Kidney epithelial cell (primary cell): ENCODE results near the gene ATP23. TPM values are rescaled to one million over a fixed set of nuclear protein-coding genes. Genes with fewer than 3 reads are reported as not detected.

ENCODE experiments used
- DNase-seq: peaks from one replicate; pipeline ENCODE4 v3.0.0-alpha.2; 2010; ENCODE audit warnings: low read depth
- H3K27me3 ChIP-seq: 2 replicates; pipeline ENCODE4 v1.6.0; 2011; ENCODE audit warnings: low read length; ENCODE audit not compliant: control insufficient read depth, insufficient read depth
- H3K36me3 ChIP-seq: 2 replicates; pipeline ENCODE4 v1.5.1; 2011; ENCODE audit warnings: low read length; ENCODE audit not compliant: control insufficient read depth, insufficient read depth
- H3K4me3 ChIP-seq: 2 replicates; pipeline ENCODE4 v1.5.1; 2011; ENCODE audit warnings: low read depth, mild to moderate bottlenecking, control low read depth, low read length
- total RNA-seq: library from RNA; depleted of rRNA; stranded (reverse); fragments of >200 nt; gene quantifications from 2 replicates; pipeline ENCODE4 v1.2.3, GENCODE V29; 2015
- TF ChIP-seq, protein P1 (sequence below): IDR thresholded peaks from 2 replicates; pipeline ENCODE4 v1.5.1; 2011; ENCODE audit warnings: mild to moderate bottlenecking, moderate library complexity, low read length, control low read depth, inconsistent platforms; ENCODE audit not compliant: insufficient read depth, poor library complexity, severe bottlenecking

Gene ATP23
- total RNA-seq, 1 donor from 2014 or later: 8.0 TPM

DNA sequence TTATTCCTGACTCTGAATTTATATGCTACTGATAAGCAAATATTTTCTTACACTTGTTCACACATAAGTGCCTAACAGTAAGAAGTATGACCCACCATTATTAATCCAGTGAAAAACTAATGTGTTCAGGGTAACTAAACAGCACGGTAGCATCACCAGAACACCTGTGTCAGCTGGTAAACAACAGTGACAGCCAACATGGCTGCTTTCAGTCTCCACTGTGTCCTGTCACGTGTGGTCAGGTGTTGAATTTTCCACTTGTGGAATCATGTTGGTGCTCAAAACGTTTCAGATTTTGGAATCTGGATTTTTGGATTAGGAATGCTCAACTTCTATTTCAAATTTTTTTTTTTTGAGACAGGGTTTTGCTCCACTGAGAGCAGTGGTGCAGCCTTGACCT is 14.3 kb upstream of the ATP23 start:
- no peaks in the 10 kb centered on the region for H3K27me3 ChIP-seq
- H3K4me3 ChIP-seq: no peak overlapping the region
- TF ChIP-seq, protein P1, sequence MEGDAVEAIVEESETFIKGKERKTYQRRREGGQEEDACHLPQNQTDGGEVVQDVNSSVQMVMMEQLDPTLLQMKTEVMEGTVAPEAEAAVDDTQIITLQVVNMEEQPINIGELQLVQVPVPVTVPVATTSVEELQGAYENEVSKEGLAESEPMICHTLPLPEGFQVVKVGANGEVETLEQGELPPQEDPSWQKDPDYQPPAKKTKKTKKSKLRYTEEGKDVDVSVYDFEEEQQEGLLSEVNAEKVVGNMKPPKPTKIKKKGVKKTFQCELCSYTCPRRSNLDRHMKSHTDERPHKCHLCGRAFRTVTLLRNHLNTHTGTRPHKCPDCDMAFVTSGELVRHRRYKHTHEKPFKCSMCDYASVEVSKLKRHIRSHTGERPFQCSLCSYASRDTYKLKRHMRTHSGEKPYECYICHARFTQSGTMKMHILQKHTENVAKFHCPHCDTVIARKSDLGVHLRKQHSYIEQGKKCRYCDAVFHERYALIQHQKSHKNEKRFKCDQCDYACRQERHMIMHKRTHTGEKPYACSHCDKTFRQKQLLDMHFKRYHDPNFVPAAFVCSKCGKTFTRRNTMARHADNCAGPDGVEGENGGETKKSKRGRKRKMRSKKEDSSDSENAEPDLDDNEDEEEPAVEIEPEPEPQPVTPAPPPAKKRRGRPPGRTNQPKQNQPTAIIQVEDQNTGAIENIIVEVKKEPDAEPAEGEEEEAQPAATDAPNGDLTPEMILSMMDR: no peak
- H3K36me3 ChIP-seq: no peaks in the 10 kb centered on the region
- no peak for DNase-seq

DNA sequence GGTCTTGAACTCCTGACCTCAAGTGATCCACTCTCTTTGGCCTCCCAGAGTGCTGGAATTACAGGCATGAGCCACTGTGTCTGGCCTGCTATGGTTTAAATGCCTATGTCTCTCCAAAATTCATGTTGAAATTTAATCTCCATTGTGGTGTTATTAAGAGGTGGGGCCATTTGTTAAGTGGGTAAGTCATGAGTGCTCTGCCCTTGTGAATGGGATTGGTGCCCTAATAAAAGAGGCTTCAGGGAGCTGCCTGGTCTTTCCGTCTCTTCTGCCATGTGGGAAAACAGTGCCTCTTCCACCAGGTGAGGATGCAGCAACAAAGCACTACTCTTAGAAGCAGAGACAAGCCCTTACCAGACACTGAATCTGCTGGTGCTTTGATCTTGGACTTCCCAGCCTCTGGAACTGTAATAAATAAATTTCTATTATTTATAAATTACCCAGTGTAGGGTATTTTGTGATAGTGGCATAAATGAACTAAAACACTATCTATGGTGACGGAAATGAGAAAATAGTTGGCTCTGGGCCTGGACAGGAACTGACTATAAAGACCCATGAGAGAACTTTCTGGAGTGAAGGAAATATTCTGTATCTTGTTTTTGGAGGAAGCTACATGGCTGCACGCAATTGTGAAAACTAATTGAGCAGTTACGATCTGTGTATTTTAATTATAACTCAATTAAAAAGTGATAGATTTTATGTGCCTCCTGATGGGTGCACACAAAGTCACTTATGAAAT is 12.1 kb upstream of the ATP23 start:
- Histone ChIP-seq H3K4me3 (no peak overlapping the region), H3K36me3 (no peaks in the 10 kb centered on the region), H3K27me3 (no peaks in the 10 kb centered on the region)
- TF ChIP-seq, protein P1: no peak
- DNase-seq: no peak

DNA sequence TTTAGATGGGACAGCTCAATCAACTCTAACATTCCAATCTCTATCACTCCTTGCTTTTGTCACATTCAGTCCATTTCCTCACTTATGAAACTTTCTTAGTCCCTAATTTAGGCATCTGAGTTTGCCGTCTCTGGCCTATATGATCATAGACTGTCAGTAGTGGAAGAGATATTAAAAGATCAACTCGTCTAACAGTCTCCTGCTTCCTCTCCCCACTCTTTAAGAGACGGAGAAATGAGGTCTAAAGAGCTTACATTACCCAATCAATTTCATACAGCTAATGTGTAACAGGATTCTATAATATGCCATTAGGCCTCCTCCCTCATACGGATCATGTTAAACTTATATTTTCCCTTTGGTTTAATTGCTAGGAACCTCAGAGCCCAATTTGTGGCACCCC is 6.5 kb upstream of the ATP23 start:
- no peak overlapping the region for H3K4me3 ChIP-seq
- H3K27me3 ChIP-seq: no peaks in the 10 kb centered on the region
- DNase-seq: no peak
- TF ChIP-seq, protein P1: no peak
- no peaks in the 10 kb centered on the region for H3K36me3 ChIP-seq

DNA sequence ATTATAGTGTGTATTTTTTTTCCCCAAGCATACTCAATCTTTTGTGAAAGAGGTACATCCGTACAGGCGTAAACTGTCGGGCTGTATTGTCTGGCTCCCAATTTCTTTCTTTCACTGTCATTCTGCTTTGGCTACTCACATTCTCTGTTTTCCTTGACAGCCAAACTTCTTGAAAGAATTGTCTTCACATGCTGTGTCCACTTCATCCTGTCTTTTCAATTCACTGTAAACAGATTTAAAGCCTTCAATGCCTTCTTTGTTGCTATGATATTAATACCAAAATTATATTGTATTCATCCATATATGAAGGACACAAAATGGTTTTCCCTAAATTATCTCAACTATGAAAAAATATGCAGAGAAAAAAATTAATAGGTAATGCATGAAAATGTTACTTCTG is 6.0 kb upstream of the ATP23 start:
- Histone ChIP-seq H3K27me3 (no peaks in the 10 kb centered on the region), H3K36me3 (no peaks in the 10 kb centered on the region), H3K4me3 (peak overlapping the region; percentile 65)
- TF ChIP-seq, protein P1: no peak
- no peak for DNase-seq

DNA sequence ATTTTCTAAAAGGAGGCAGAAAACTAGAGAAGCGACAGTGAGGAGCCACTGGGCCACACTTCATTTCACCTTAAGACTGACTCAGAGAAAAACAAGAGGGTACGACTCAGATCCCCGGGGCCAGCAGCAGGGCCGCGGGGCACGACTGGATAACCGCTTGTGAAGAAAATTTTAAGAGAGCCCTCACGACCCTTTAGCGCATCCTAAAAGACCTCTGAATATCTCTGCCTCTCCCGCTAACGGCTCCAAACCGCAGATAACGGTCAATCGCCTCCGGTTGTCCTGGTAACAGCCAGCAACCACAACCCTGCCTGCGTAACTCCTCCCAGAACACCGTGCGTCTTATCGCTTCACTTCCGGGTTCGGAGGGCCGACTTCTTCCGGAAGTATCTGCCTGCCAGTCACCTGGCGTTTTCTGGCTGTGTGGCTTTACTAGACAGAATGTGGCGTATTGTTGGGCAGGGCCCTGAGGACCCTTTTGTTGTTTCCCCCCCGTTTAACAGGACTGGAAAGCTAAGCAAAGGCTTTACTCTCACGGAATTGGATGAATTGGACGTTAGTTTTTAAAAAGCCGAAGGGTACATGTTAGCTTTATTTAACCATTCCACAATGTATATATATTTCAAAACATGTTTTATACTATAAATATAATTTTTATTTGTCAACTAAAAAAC is 5.4 kb upstream of the ATP23 start:
- Histone ChIP-seq H3K27me3 (no peaks in the 10 kb centered on the region), H3K4me3 (peak overlapping the region; percentile 65)

More for the DNA sequence above, 5.4 kb upstream of the ATP23 start:
- no peaks in the 10 kb centered on the region for H3K36me3 ChIP-seq
- TF ChIP-seq, protein P1: no peak
- peak; percentile 84 for DNase-seq
